ENCODE results near the gene SUB1.
"Not testable (repeated sequence)": the region's sequence is repeated elsewhere in the genome, so short reads cannot be mapped to it uniquely, and the experiment has no call there.

Gene SUB1

GRCh38 chr5:32598997-32599549 is 13.7 kb downstream of the SUB1 start:
- in situ Hi-C loops (cut with MboI; ENCODE audit: low sequenced_read_pairs), result no loop called here

GRCh38 chr5:32600054-32600622 is 14.8 kb downstream of the SUB1 start:
- in situ Hi-C loops (cut with MboI; ENCODE audit: low sequenced_read_pairs), result no loop called here

GRCh38 chr5:32601623-32602295 is 16.4 kb downstream of the SUB1 start:
- in situ Hi-C loops (cut with MboI; ENCODE audit: low sequenced_read_pairs), result no loop called here

- in situ Hi-C loops (cut with MboI; ENCODE audit: low sequenced_read_pairs), result no loop called here
Observed at GRCh38 chr5:32602906-32603305, 17.5 kb downstream of the SUB1 start.

- in situ Hi-C loops (cut with MboI; ENCODE audit: low sequenced_read_pairs), result no loop called here
Observed at GRCh38 chr5:32604800-32605765, 19.7 kb downstream of the SUB1 start.

- in situ Hi-C loops (cut with MboI; ENCODE audit: low sequenced_read_pairs), result no loop called here
Observed at GRCh38 chr5:32605766-32606152, 20.4 kb downstream of the SUB1 start.

GRCh38 chr5:32612134-32612888 is 27.0 kb downstream of the SUB1 start:
- in situ Hi-C loops (cut with MboI; ENCODE audit: low sequenced_read_pairs), result no loop called here

GRCh38 chr5:32613050-32613672 is 27.8 kb downstream of the SUB1 start:
- in situ Hi-C loops (cut with MboI; ENCODE audit: low sequenced_read_pairs), result no loop called here

- in situ Hi-C loops (cut with MboI; ENCODE audit: low sequenced_read_pairs), result no loop called here
Observed at GRCh38 chr5:32615236-32615635, 29.9 kb downstream of the SUB1 start.

- in situ Hi-C loops (cut with MboI; ENCODE audit: low sequenced_read_pairs), result no loop called here
Observed at GRCh38 chr5:32618962-32619361, 33.6 kb downstream of the SUB1 start.

- in situ Hi-C loops (cut with MboI; ENCODE audit: low sequenced_read_pairs), result no loop called here
Observed at GRCh38 chr5:32621256-32621655, 35.9 kb downstream of the SUB1 start.

- in situ Hi-C loops (cut with MboI; ENCODE audit: low sequenced_read_pairs), result no loop called here
Observed at GRCh38 chr5:32625106-32625505, 39.7 kb downstream of the SUB1 start.

GRCh38 chr5:32625547-32625946 is 40.2 kb downstream of the SUB1 start:
- in situ Hi-C loops (cut with MboI; ENCODE audit: low sequenced_read_pairs), result no loop called here

GRCh38 chr5:32627219-32627870 is 42.0 kb downstream of the SUB1 start:
- in situ Hi-C loops (cut with MboI; ENCODE audit: low sequenced_read_pairs), result no loop called here

- in situ Hi-C loops (cut with MboI; ENCODE audit: low sequenced_read_pairs), result no loop called here
Observed at GRCh38 chr5:32628049-32628844, 42.9 kb downstream of the SUB1 start.

GRCh38 chr5:32630867-32631491 is 45.6 kb downstream of the SUB1 start:
- in situ Hi-C loops (cut with MboI; ENCODE audit: low sequenced_read_pairs), result no loop called here

- in situ Hi-C loops (cut with MboI; ENCODE audit: low sequenced_read_pairs), result not testable (repeated sequence)
Observed at GRCh38 chr5:32633017-32633416, 47.7 kb downstream of the SUB1 start.

- in situ Hi-C loops (cut with MboI; ENCODE audit: low sequenced_read_pairs), result no loop called here
Observed at GRCh38 chr5:32638309-32638708, 53.0 kb downstream of the SUB1 start.

GRCh38 chr5:32639943-32640342 is 54.6 kb downstream of the SUB1 start:
- in situ Hi-C loops (cut with MboI; ENCODE audit: low sequenced_read_pairs), result no loop called here
